H9 (cell line): ENCODE measurements around the gene EIF4E3. TPM values are rescaled to one million over a fixed set of nuclear protein-coding genes. Genes with fewer than 3 reads are reported as not detected.

Experiments used
- DNase-seq: peaks from one replicate; pipeline ENCODE4 v3.0.0-alpha.2; 2017
- H2AFZ ChIP-seq: one replicate; pipeline ENCODE4 v1.6.1; 2013; ENCODE audit warnings: mild to moderate bottlenecking, low read length, control low read depth, moderate library complexity
- H2AK5ac ChIP-seq: 2 replicates; pipeline ENCODE4 v1.6.1; 2013; ENCODE audit warnings: low read length, control low read depth, mixed read lengths; ENCODE audit not compliant: insufficient read length
- H2BK120ac ChIP-seq: one replicate; pipeline ENCODE4 v1.6.1; 2013; ENCODE audit warnings: low read depth, mild to moderate bottlenecking, low read length, control low read depth, inconsistent platforms; ENCODE audit not compliant: poor library complexity, severe bottlenecking
- H2BK12ac ChIP-seq: 2 replicates; pipeline ENCODE4 v1.6.1; 2013; ENCODE audit warnings: low read length, control low read depth, mixed read lengths, low read depth; ENCODE audit not compliant: insufficient read length
- H2BK15ac ChIP-seq: 2 replicates; pipeline ENCODE4 v1.6.1; 2013; ENCODE audit warnings: low read depth, low read length, control low read depth
- H2BK20ac ChIP-seq: one replicate; pipeline ENCODE4 v1.6.1; 2013; ENCODE audit warnings: low read depth, mild to moderate bottlenecking, low read length, control low read depth, inconsistent platforms; ENCODE audit not compliant: poor library complexity, severe bottlenecking
- H2BK5ac ChIP-seq: 2 replicates; pipeline ENCODE4 v1.6.1; 2013; ENCODE audit warnings: low read length, control low read depth, mixed read lengths; ENCODE audit not compliant: insufficient read length
- H3K14ac ChIP-seq: 2 replicates; pipeline ENCODE4 v1.6.1; 2013; ENCODE audit warnings: low read length, control low read depth; ENCODE audit not compliant: insufficient read depth
- H3K18ac ChIP-seq: 2 replicates; pipeline ENCODE4 v1.6.1; 2013; ENCODE audit warnings: low read depth, mild to moderate bottlenecking, mixed read lengths, low read length, control low read depth; ENCODE audit not compliant: insufficient read length
- H3K23ac ChIP-seq: 2 replicates; pipeline ENCODE4 v1.6.1; 2013; ENCODE audit warnings: low read length, control low read depth, mixed read lengths, low read depth; ENCODE audit not compliant: insufficient read length
- H3K23me2 ChIP-seq: 2 replicates; pipeline ENCODE4 v1.6.1; 2013; ENCODE audit warnings: low read depth, mild to moderate bottlenecking, mixed read lengths, low read length, control low read depth; ENCODE audit not compliant: insufficient read length, poor library complexity, severe bottlenecking
- H3K27ac ChIP-seq: 2 replicates; pipeline ENCODE4 v1.5.1; 2013; ENCODE audit warnings: low read length, control low read depth, mixed read lengths, low read depth; ENCODE audit not compliant: insufficient read length
- H3K27me3 ChIP-seq: 2 replicates; pipeline ENCODE4 v1.6.1; 2013; ENCODE audit warnings: low read length, control low read depth, inconsistent platforms; ENCODE audit not compliant: insufficient read depth
- H3K4ac ChIP-seq: 2 replicates; pipeline ENCODE4 v1.6.1; 2013; ENCODE audit warnings: low read depth, mild to moderate bottlenecking, control low read depth, inconsistent platforms, low read length, moderate library complexity
- H3K4me1 ChIP-seq: 2 replicates; pipeline ENCODE4 v1.6.1; 2013; ENCODE audit warnings: low read length, control low read depth, inconsistent platforms; ENCODE audit not compliant: insufficient read depth
- H3K4me2 ChIP-seq: 2 replicates; pipeline ENCODE4 v1.6.1; 2013; ENCODE audit warnings: low read length, control low read depth, mixed read lengths; ENCODE audit not compliant: insufficient read length, insufficient read depth
- H3K56ac ChIP-seq: 2 replicates; pipeline ENCODE4 v1.6.1; 2013; ENCODE audit warnings: low read depth, mild to moderate bottlenecking, mixed read lengths, low read length, control low read depth; ENCODE audit not compliant: insufficient read length
- H3K79me1 ChIP-seq: 2 replicates; pipeline ENCODE4 v1.6.1; 2013; ENCODE audit warnings: low read depth, mild to moderate bottlenecking, moderate library complexity, low read length, control low read depth, inconsistent platforms; ENCODE audit not compliant: insufficient read depth, poor library complexity, severe bottlenecking
- H3K79me2 ChIP-seq: 2 replicates; pipeline ENCODE4 v1.6.1; 2013; ENCODE audit warnings: low read length, control low read depth, inconsistent platforms; ENCODE audit not compliant: insufficient read depth
- H3K9ac ChIP-seq: 2 replicates; pipeline ENCODE4 v1.6.1; 2013; ENCODE audit warnings: low read length, control low read depth, mixed read lengths; ENCODE audit not compliant: insufficient read length; ENCODE audit errors: extremely low read depth
- H3K9me3 ChIP-seq: one replicate; pipeline ENCODE4 v1.6.1; 2013; ENCODE audit warnings: low read depth, low read length, inconsistent platforms; ENCODE audit not compliant: control insufficient read depth
- H3T11ph ChIP-seq: one replicate; pipeline ENCODE4 v1.6.1; 2013; ENCODE audit warnings: mild to moderate bottlenecking, low read length, control low read depth, inconsistent platforms
- H4K20me1 ChIP-seq: one replicate; pipeline ENCODE4 v1.6.1; 2013; ENCODE audit not compliant: control insufficient read depth, insufficient read length, insufficient read depth
- H4K5ac ChIP-seq: 2 replicates; pipeline ENCODE4 v1.6.1; 2013; ENCODE audit warnings: low read depth, mild to moderate bottlenecking, mixed read lengths, low read length, control low read depth; ENCODE audit not compliant: insufficient read length
- H4K8ac ChIP-seq: replicated peaks from 2 replicates; pipeline ENCODE4 v1.6.1; 2013; ENCODE audit warnings: low read length, control low read depth, mixed read lengths, low read depth; ENCODE audit not compliant: insufficient read length
- H4K91ac ChIP-seq: 2 replicates; pipeline ENCODE4 v1.6.1; 2013; ENCODE audit warnings: low read depth, mild to moderate bottlenecking, moderate library complexity, mixed read lengths, low read length, control low read depth; ENCODE audit not compliant: insufficient read length
- H3K27ac Mint-ChIP-seq, 3 experiments: 2 replicates in 2 of 3; 3 replicates in 1 of 3; pipeline ENCODE4 v1.8.0; 2020 to 2021; ENCODE audit warnings: mixed read lengths in 3 of 3, mild to moderate bottlenecking in 1 of 3, moderate library complexity in 1 of 3
- H3K27me3 Mint-ChIP-seq: 2 replicates; pipeline ENCODE4 v1.8.0; 2021; ENCODE audit warnings: low read depth, mild to moderate bottlenecking, moderate library complexity, mixed read lengths
- H3K36me3 Mint-ChIP-seq, 3 experiments: 2 replicates in 2 of 3; 3 replicates in 1 of 3; pipeline ENCODE4 v1.8.0; 2020 to 2021; ENCODE audit warnings: low read depth in 3 of 3, mixed read lengths in 3 of 3; ENCODE audit not compliant: insufficient read depth in 1 of 3
- H3K4me1 Mint-ChIP-seq, 2 experiments: 2 replicates each; pipeline ENCODE4 v1.8.0; 2020; ENCODE audit warnings: mixed read lengths in 2 of 2
- H3K4me3 Mint-ChIP-seq, 2 experiments: 2 replicates in 1 of 2; 3 replicates in 1 of 2; pipeline ENCODE4 v1.8.0; 2020 to 2021; ENCODE audit warnings: mild to moderate bottlenecking in 2 of 2, mixed read lengths in 2 of 2, moderate library complexity in 1 of 2
- H3K9me3 Mint-ChIP-seq, 2 experiments: 2 replicates in 1 of 2; 3 replicates in 1 of 2; pipeline ENCODE4 v1.8.0; 2020; ENCODE audit warnings: mild to moderate bottlenecking in 2 of 2, mixed read lengths in 2 of 2, moderate library complexity in 1 of 2
- CTCF ChIP-seq: fragments of 200-600 bp; sonication (generic); conservative IDR thresholded peaks from 3 replicates; pipeline ENCODE4 v1.8.0; 2021; ENCODE audit warnings: antibody characterized with exemption, mild to moderate bottlenecking
- WGBS: extraction: QIAGEN DNeasy Blood & Tissue Kit; methylation state at CpG from one replicate; pipeline ENCODE4 v1.1.7; 2013; ENCODE audit warnings: missing lambda C conversion rate, low lambda C conversion rate, mixed read lengths; ENCODE audit not compliant: insufficient read length; ENCODE audit errors: extremely low coverage; 5-methylcytosine and 5-hydroxymethylcytosine counted together
- total RNA-seq: library from RNA; stranded (reverse); gene quantifications from 2 replicates; pipeline ENCODE4 v1.2.1, GENCODE V29; 2021

EIF4E3 gene
- total RNA-seq, 1 experiment from 2014 or later: 12.9 TPM

- Mint-ChIP-seq H3K4me3 (no peak overlapping the region), H3K36me3 (no peaks in the 10 kb centered on the region), H3K9me3 (no peaks in the 10 kb centered on the region), H3K4me1 (peaks cover 0 to 5% of the 10 kb centered on the region in 2 experiments; a peak in 1 of 4 replicates), H3K27ac (no peak overlapping the region), H3K27me3 (no peaks in the 10 kb centered on the region; the same call in none of the 2 replicates)
- DNase-seq: no peak
- Histone ChIP-seq H2BK12ac (no peak overlapping the region), H3K4ac (no peak overlapping the region), H2BK5ac (no peak overlapping the region), H3K79me2 (no peaks in the 10 kb centered on the region), H3K27ac (no peak overlapping the region), H2BK20ac (no peak overlapping the region), H3K23ac (no peak overlapping the region), H3K27me3 (no peaks in the 10 kb centered on the region), H2BK120ac (no peak overlapping the region), H3K9me3 (no peaks in the 10 kb centered on the region), H4K20me1 (no peaks in the 10 kb centered on the region), H2AK5ac (no peak overlapping the region), H3K4me1 (no peaks in the 10 kb centered on the region), H4K8ac (no peak overlapping the region), H3K79me1 (no peaks in the 10 kb centered on the region), H3K4me2 (no peak overlapping the region), H3K56ac (no peak overlapping the region), H3K23me2 (no peaks in the 10 kb centered on the region), H2BK15ac (no peak overlapping the region), H3K14ac (no peak overlapping the region), H3K9ac (no peak overlapping the region), H3K18ac (no peak overlapping the region), H2AFZ (no peak overlapping the region), H4K5ac (no peak overlapping the region), H4K91ac (no peak overlapping the region), H3T11ph (no peak overlapping the region)
- TF ChIP-seq CTCF: no peak
- no CpG with 5 or more reads among the region's 4 CpGs for WGBS
Observed at GRCh38 chr3:71714595-71714994, 10.6 kb downstream of the EIF4E3 start.
